Astrocyte (in vitro differentiated cells and primary cell): ENCODE results near the gene HSPA4. TPM values are rescaled to one million over a fixed set of nuclear protein-coding genes. Genes with fewer than 3 reads are reported as not detected.

Source experiments
- DNase-seq: peaks from one replicate; pipeline ENCODE4 v3.0.0-alpha.2; 2010; ENCODE audit warnings: low read depth
- FAIRE-seq: peaks from 2 replicates; lab custom pipeline; 2011; peaks lifted over from hg19 to GRCh38; lab: Jason Lieb, UNC
- H2AFZ ChIP-seq: 2 replicates; pipeline ENCODE4 v1.6.0; 2012; ENCODE audit warnings: low read depth, low read length, inconsistent platforms
- H3K27ac ChIP-seq: 2 replicates; pipeline ENCODE4 v1.5.1; 2011; ENCODE audit warnings: low read depth, low read length, inconsistent platforms
- H3K27me3 ChIP-seq: 2 replicates; pipeline ENCODE4 v1.6.0; 2011; ENCODE audit warnings: low read length, inconsistent platforms; ENCODE audit not compliant: insufficient read depth
- H3K36me3 ChIP-seq: 2 replicates; pipeline ENCODE4 v1.5.1; 2011; ENCODE audit warnings: low read length, inconsistent platforms; ENCODE audit not compliant: insufficient read depth
- H3K4me1 ChIP-seq: 2 replicates; pipeline ENCODE4 v1.5.1; 2011; ENCODE audit warnings: low read length, inconsistent platforms; ENCODE audit not compliant: insufficient read depth
- H3K4me2 ChIP-seq: 2 replicates; pipeline ENCODE4 v1.6.0; 2012; ENCODE audit warnings: low read length, inconsistent platforms
- H3K4me3 ChIP-seq: 2 replicates; pipeline ENCODE4 v1.5.1; 2011; ENCODE audit warnings: low read depth, mild to moderate bottlenecking, low read length, inconsistent platforms; ENCODE audit not compliant: insufficient read depth
- H3K79me2 ChIP-seq: 2 replicates; pipeline ENCODE4 v1.6.0; 2012; ENCODE audit warnings: mild to moderate bottlenecking, low read length, inconsistent platforms; ENCODE audit not compliant: insufficient read depth
- H3K9ac ChIP-seq: 2 replicates; pipeline ENCODE4 v1.6.0; 2012; ENCODE audit warnings: mild to moderate bottlenecking, low read length, inconsistent platforms
- H3K9me3 ChIP-seq: 2 replicates; pipeline ENCODE4 v1.5.1; 2012; ENCODE audit warnings: low read depth, mild to moderate bottlenecking, low read length, inconsistent platforms; ENCODE audit not compliant: insufficient read depth
- H4K20me1 ChIP-seq: 2 replicates; pipeline ENCODE4 v1.6.0; 2012; ENCODE audit warnings: low read length, inconsistent platforms; ENCODE audit not compliant: insufficient read depth
- H3K27ac Mint-ChIP-seq: one replicate; pipeline ENCODE4 v1.8.0; 2021; ENCODE audit warnings: mild to moderate bottlenecking, mixed read lengths; ENCODE audit not compliant: unreplicated experiment
- H3K27me3 Mint-ChIP-seq: one replicate; pipeline ENCODE4 v1.8.0; 2021; ENCODE audit warnings: low read depth, mixed read lengths; ENCODE audit not compliant: unreplicated experiment
- H3K36me3 Mint-ChIP-seq: one replicate; pipeline ENCODE4 v1.8.0; 2021; ENCODE audit warnings: low read depth, mixed read lengths; ENCODE audit not compliant: unreplicated experiment
- H3K4me1 Mint-ChIP-seq: one replicate; pipeline ENCODE4 v1.8.0; 2021; ENCODE audit warnings: low read depth, mixed read lengths; ENCODE audit not compliant: unreplicated experiment
- H3K4me3 Mint-ChIP-seq: one replicate; pipeline ENCODE4 v1.8.0; 2021; ENCODE audit warnings: mild to moderate bottlenecking, moderate library complexity, mixed read lengths; ENCODE audit not compliant: unreplicated experiment
- H3K9me3 Mint-ChIP-seq: one replicate; pipeline ENCODE4 v1.8.0; 2021; ENCODE audit warnings: mild to moderate bottlenecking, mixed read lengths; ENCODE audit not compliant: unreplicated experiment
- CTCF ChIP-seq: IDR thresholded peaks from 2 replicates; pipeline ENCODE4 v1.5.1; 2011; ENCODE audit warnings: low read depth, mild to moderate bottlenecking, inconsistent platforms, low read length, moderate library complexity; ENCODE audit not compliant: insufficient read depth
- EZH2 ChIP-seq: IDR thresholded peaks from 2 replicates; pipeline ENCODE4 v1.6.1; 2012; ENCODE audit warnings: mild to moderate bottlenecking, low read length, inconsistent platforms; ENCODE audit not compliant: insufficient read depth
- total RNA-seq: library from RNA; stranded (reverse); gene quantifications from 2 replicates; pipeline ENCODE4 v1.2.1, GENCODE V29; 2021

The HSPA4 gene
- total RNA-seq, 1 donor from 2014 or later = 210 TPM

GRCh38 chr5:133150909-133151544 is 99.2 kb downstream of the HSPA4 start:
- H3K9me3 Mint-ChIP-seq = no peaks in the 10 kb centered on the region
- Histone ChIP-seq H3K9me3 (no peaks in the 10 kb centered on the region), H3K4me2 (no peak overlapping the region), H3K36me3 (no peaks in the 10 kb centered on the region), H3K4me3 (no peak overlapping the region), H3K27ac (no peak overlapping the region), H2AFZ (no peak overlapping the region), H3K27me3 (no peaks in the 10 kb centered on the region), H4K20me1 (no peaks in the 10 kb centered on the region), H3K9ac (no peak overlapping the region), H3K79me2 (no peaks in the 10 kb centered on the region), H3K4me1 (no peaks in the 10 kb centered on the region)
- no peak for FAIRE-seq
- peaks cover 7% of the 10 kb centered on the region for H3K4me1 Mint-ChIP-seq
- DNase-seq = no peak
- H3K36me3 Mint-ChIP-seq = no peaks in the 10 kb centered on the region
- peaks cover 7% of the 10 kb centered on the region for H3K27me3 Mint-ChIP-seq
- TF ChIP-seq EZH2 (no peak), CTCF (no peak)
- no peak overlapping the region for H3K4me3 Mint-ChIP-seq
- no peak overlapping the region for H3K27ac Mint-ChIP-seq

GRCh38 chr5:133154274-133155075 is 102.7 kb downstream of the HSPA4 start:
- no peaks in the 10 kb centered on the region for H3K36me3 Mint-ChIP-seq
- no peaks in the 10 kb centered on the region for H3K9me3 Mint-ChIP-seq
- no peak overlapping the region for H2AFZ ChIP-seq
- H3K27ac ChIP-seq = no peak overlapping the region
- no peak overlapping the region for H3K4me2 ChIP-seq
- no peaks in the 10 kb centered on the region for H3K36me3 ChIP-seq
- H3K4me3 Mint-ChIP-seq = no peak overlapping the region
- no peaks in the 10 kb centered on the region for H3K4me1 Mint-ChIP-seq
- no peak for TF ChIP-seq CTCF
- TF ChIP-seq EZH2 = no peak
- no peaks in the 10 kb centered on the region for H3K4me1 ChIP-seq
- no peaks in the 10 kb centered on the region for H4K20me1 ChIP-seq
- H3K9ac ChIP-seq = no peak overlapping the region
- no peak for FAIRE-seq
- H3K27ac Mint-ChIP-seq = no peak overlapping the region
- peaks cover 10% of the 10 kb centered on the region for H3K27me3 Mint-ChIP-seq
- no peak for DNase-seq
- H3K9me3 ChIP-seq = no peaks in the 10 kb centered on the region
- H3K4me3 ChIP-seq = no peak overlapping the region
- H3K27me3 ChIP-seq = no peaks in the 10 kb centered on the region
- no peaks in the 10 kb centered on the region for H3K79me2 ChIP-seq
